GM10248 (cell line): ENCODE measurements around the gene CYFIP2.

Experiments
- CTCF ChIA-PET: fragments of 300-600 bp; sonication (Branson Sonifier 250); formaldehyde crosslinking; extraction: SDS; loops from one replicate; lab custom pipeline; 2021; ENCODE audit warnings: antibody characterized with exemption; lab: Yijun Ruan, JAX
- POLR2A ChIA-PET: fragments of 350-650 bp; sonication (Branson Sonifier 250); formaldehyde crosslinking; extraction: SDS; loops from one replicate; lab custom pipeline; 2020; ENCODE audit warnings: antibody characterized with exemption; lab: Yijun Ruan, JAX
- DNase-seq: peaks from one replicate; pipeline ENCODE4 v3.0.0; 2012; ENCODE audit errors: extremely low spot score
- CTCF ChIP-seq: IDR thresholded peaks from 2 replicates; pipeline ENCODE4 v1.5.1; 2012; ENCODE audit warnings: mild to moderate bottlenecking, low read depth; ENCODE audit errors: extremely low read depth, missing control alignments, control extremely low read depth

The CYFIP2 gene

DNA sequence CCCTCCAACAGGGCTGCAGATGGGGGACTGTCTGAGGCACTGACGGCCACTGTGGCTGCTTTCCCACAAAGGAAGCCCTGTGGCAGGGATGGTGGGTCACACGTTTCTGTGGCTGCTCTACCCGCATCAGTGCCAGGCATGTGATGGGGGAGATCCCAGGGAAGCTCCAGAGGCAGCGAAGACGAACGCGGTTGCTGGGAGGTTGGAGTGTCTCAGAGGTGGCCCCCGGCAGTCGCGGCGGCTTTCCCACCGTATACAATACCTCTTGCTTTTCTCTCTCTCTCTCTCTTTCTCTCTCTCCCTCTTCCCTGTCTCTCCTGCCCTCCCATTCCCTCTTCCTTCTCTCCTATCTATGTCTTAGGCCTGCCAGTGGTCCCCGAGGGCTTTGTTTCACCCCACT, 56.7 kb downstream of the CYFIP2 start:
- DNase-seq: no peak
- TF ChIP-seq CTCF: no peak
- CTCF ChIA-PET: interaction anchor here (1.4 kb wide), 1 partner anchor 14 kb away, joined by 3 read pairs; no protein-coding TSS in a partner anchor
- POLR2A ChIA-PET: no interaction called here

- ChIA-PET POLR2A (no interaction called here), CTCF (interaction anchor here (0.8 to 10.9 kb wide), 7 partner anchors 9 to 420 kb away, joined by 3 to 168 read pairs (median 4); partner anchors contain the start of gene LSM11)
- TF ChIP-seq CTCF: peak; percentile 20
- no peak for DNase-seq
These were observed 57.3 kb downstream of the CYFIP2 start for GRCh38 chr5:157323107-157323706.

- POLR2A ChIA-PET: no interaction called here
- DNase-seq: no peak
These were observed 58.3 kb downstream of the CYFIP2 start for GRCh38 chr5:157324237-157324636.

GRCh38 chr5:157326440-157327005, 60.6 kb downstream of the CYFIP2 start:
- ChIA-PET POLR2A (no interaction called here), CTCF (interaction anchor here (0.7 to 10.9 kb wide), 14 partner anchors 11 to 417 kb away, joined by 3 to 168 read pairs (median 9); partner anchors contain the start of gene LSM11)
- DNase-seq: no peak
- TF ChIP-seq CTCF: no peak

More at GRCh38 chr5:157324237-157324636, 58.3 kb downstream of the CYFIP2 start:
- CTCF ChIA-PET: interaction anchor here (0.8 to 10.9 kb wide), 8 partner anchors 8 to 419 kb away, joined by 3 to 168 read pairs (median 4); partner anchors contain the start of gene LSM11
- TF ChIP-seq CTCF: no peak

- CTCF ChIA-PET: interaction anchor here (0.7 to 10.9 kb wide), 36 partner anchors 9 to 420 kb away, joined by 3 to 168 read pairs (median 5); partner anchors contain the start of genes LSM11, MED7 and THG1L
- no peak for TF ChIP-seq CTCF
- DNase-seq: no peak
- POLR2A ChIA-PET: no interaction called here
These were observed 61.8 kb downstream of the CYFIP2 start for GRCh38 chr5:157327771-157328170.

GRCh38 chr5:157328277-157328912, 62.5 kb downstream of the CYFIP2 start:
- ChIA-PET CTCF (interaction anchor here (0.7 to 10.9 kb wide), 44 partner anchors 9 to 419 kb away, joined by 3 to 168 read pairs (median 4); partner anchors contain the start of genes LSM11, MED7 and THG1L), POLR2A (no interaction called here)
- peak; percentile 93 for TF ChIP-seq CTCF
- peak; percentile 80 for DNase-seq
